ENCODE results near the gene TAAR9. TPM values are rescaled to one million over a fixed set of nuclear protein-coding genes. Genes with fewer than 3 reads are reported as not detected.

TAAR9 gene, protein sequence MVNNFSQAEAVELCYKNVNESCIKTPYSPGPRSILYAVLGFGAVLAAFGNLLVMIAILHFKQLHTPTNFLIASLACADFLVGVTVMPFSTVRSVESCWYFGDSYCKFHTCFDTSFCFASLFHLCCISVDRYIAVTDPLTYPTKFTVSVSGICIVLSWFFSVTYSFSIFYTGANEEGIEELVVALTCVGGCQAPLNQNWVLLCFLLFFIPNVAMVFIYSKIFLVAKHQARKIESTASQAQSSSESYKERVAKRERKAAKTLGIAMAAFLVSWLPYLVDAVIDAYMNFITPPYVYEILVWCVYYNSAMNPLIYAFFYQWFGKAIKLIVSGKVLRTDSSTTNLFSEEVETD
- polyA plus RNA-seq = not detected

GRCh38 chr6:132537977-132538376 is at the start of gene TAAR9:
Gene TAAR9 (plus strand): TSS chr6:132538277. CDS start chr6:132538290, 13 bp downstream.
- Mint-ChIP-seq H3K4me1 (no peaks in the 10 kb centered on the region), H3K4me3 (no peak within 1 kb of the TSS), H3K9me3 (peaks cover 0 to 6% (median 1%) of the 10 kb centered on the region in 6 donors), H3K27ac (no peak within 1 kb of the TSS), H3K27me3 (ENCODE audit: low read depth in 3 of 3) (peaks cover 0 to 9% (median 1%) of the 10 kb centered on the region in 3 donors), H3K36me3 (no peaks in the 10 kb centered on the region)
- DNase-seq = no peak

GRCh38 chr6:132489376-132489775 is 48.7 kb upstream of the TAAR9 start:
- Mint-ChIP-seq H3K27ac (no peak overlapping the region), H3K4me3 (no peak overlapping the region), H3K4me1 (peaks cover 7 to 15% of the 10 kb centered on the region in 2 donors), H3K36me3 (peaks cover 0 to 8% (median 0%) of the 10 kb centered on the region in 3 donors), H3K27me3 (ENCODE audit: low read depth in 3 of 3) (no peaks in the 10 kb centered on the region), H3K9me3 (no peaks in the 10 kb centered on the region)
- no peak for DNase-seq

DNA sequence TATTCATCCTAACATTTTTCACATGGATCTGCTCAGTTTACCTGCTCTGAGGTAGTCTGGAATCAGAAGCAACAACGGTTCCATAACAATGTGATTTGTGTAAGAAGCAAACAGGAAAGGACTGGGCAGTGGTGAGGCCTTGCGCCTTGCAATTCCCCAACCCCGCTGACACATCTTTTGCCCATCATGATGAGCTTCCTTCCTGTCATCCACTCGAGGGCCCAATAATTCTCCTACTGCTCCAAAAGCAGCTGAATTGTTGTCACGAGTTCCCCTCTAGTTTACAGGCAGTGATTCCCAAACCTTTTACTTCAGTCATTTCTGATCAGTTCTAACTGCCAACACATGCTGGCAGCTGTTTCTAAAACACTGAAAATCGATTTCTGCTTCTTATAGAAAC is 48.1 kb upstream of the TAAR9 start:
- Mint-ChIP-seq H3K36me3 (peaks cover 0 to 8% (median 0%) of the 10 kb centered on the region in 3 donors), H3K27ac (no peak overlapping the region), H3K4me1 (peaks cover 5 to 22% of the 10 kb centered on the region in 2 donors), H3K9me3 (no peaks in the 10 kb centered on the region), H3K27me3 (ENCODE audit: low read depth in 3 of 3) (peaks cover 0 to 1% (median 0%) of the 10 kb centered on the region in 3 donors), H3K4me3 (no peak overlapping the region)
- peak; percentile 19 to 24 (median 21) for DNase-seq

GRCh38 chr6:132490478-132491204 is 47.4 kb upstream of the TAAR9 start:
- H3K4me3 Mint-ChIP-seq = no peak overlapping the region
- H3K4me1 Mint-ChIP-seq = peaks cover 5 to 26% of the 10 kb centered on the region in 2 donors
- peaks cover 0 to 1% (median 0%) of the 10 kb centered on the region in 3 donors for H3K27me3 Mint-ChIP-seq (ENCODE audit: low read depth in 3 of 3)
- H3K36me3 Mint-ChIP-seq = peaks cover 0 to 8% (median 0%) of the 10 kb centered on the region in 3 donors
- H3K9me3 Mint-ChIP-seq = no peaks in the 10 kb centered on the region
- DNase-seq = peak in 2 of 3 donors; percentile 16 to 23
- H3K27ac Mint-ChIP-seq = no peak overlapping the region

DNA sequence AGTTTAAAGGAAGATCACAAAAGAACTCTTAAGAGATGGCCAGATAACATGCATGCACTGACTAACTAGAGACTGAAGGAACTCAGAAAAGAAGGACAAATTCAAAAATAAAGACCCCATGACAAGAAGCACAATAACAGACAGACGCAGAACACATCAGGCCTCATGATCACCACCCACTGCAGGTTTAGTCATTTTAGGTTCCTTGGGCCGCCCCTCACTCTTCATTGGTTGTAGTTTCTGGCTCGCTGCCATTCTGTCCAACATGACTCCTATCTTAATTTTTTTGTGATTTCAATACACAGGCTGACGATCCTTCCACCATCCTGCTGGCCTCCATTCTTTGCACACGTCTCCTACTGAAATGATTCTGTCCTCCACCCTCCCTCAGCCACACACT is 46.8 kb upstream of the TAAR9 start:
- Mint-ChIP-seq H3K9me3 (no peaks in the 10 kb centered on the region), H3K27ac (no peak overlapping the region), H3K4me1 (peaks cover 5 to 31% of the 10 kb centered on the region in 2 donors), H3K4me3 (no peak overlapping the region), H3K27me3 (ENCODE audit: low read depth in 3 of 3) (peaks cover 0 to 1% (median 0%) of the 10 kb centered on the region in 3 donors), H3K36me3 (peaks cover 0 to 8% (median 0%) of the 10 kb centered on the region in 3 donors)
- DNase-seq = no peak

GRCh38 chr6:132491881-132492280 is 46.2 kb upstream of the TAAR9 start:
- Mint-ChIP-seq H3K4me1 (peaks cover 5 to 35% of the 10 kb centered on the region in 2 donors), H3K4me3 (no peak overlapping the region), H3K27me3 (ENCODE audit: low read depth in 3 of 3) (peaks cover 0 to 1% (median 0%) of the 10 kb centered on the region in 3 donors), H3K9me3 (no peaks in the 10 kb centered on the region), H3K27ac (no peak overlapping the region), H3K36me3 (peaks cover 0 to 7% (median 0%) of the 10 kb centered on the region in 3 donors)
- no peak for DNase-seq

DNA sequence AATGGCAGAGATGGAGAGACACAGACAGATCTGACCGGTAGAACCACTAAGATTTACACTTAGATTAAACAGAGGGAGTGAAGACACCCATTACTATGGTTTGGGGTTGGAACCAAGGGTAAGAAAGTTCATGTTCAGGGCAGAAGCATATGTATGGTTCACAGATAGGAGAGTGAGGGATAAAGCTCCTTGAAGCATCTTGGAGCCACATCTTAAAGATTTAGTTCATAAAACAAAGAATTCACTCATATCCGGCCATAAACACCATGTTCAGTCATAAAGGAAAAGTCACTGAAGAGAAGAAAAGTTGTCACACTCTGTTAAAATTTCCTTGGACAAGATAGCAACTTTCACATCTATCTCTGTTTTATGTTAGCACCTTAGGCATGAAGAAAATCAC is 43.1 kb upstream of the TAAR9 start:
- Mint-ChIP-seq H3K4me1 (peaks cover 18 to 55% of the 10 kb centered on the region in 2 donors), H3K9me3 (no peaks in the 10 kb centered on the region), H3K36me3 (peaks cover 6 to 13% (median 12%) of the 10 kb centered on the region in 3 donors), H3K27ac (peak overlapping the region; percentile 37 to 87 (median 62)), H3K4me3 (peak overlapping the region; percentile 8 to 63 (median 43)), H3K27me3 (ENCODE audit: low read depth in 3 of 3) (peaks cover 0 to 1% (median 0%) of the 10 kb centered on the region in 3 donors)
- no peak for DNase-seq

DNA sequence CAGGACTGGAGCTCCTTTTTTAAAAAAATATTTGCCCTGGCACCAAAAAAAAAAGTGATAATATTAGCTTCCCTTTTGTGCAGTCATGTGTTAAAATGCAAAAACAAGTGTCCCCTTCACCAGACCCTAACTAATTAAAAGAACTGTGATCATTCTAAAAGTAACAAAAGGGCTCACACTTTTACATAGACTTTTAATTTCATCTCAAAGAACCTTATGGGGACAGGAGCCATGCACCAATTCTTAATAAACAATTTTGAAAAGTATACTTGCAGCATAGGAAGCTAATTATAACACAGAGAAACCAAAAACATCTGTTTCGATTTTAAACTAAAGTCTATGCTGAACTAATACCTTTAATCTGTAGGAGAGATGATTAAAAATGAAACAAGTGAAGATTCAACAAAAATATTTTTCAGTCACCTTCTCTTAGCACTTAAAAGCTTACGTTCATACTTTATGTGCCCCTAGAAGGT is 42.4 kb upstream of the TAAR9 start:
- no peak for DNase-seq
- Mint-ChIP-seq H3K4me1 (peaks cover 25 to 61% of the 10 kb centered on the region in 2 donors), H3K9me3 (no peaks in the 10 kb centered on the region), H3K4me3 (peak overlapping the region; percentile 18 to 71 (median 63)), H3K27ac (peak overlapping the region; percentile 37 to 87 (median 69)), H3K27me3 (ENCODE audit: low read depth in 3 of 3) (peaks cover 0 to 1% (median 0%) of the 10 kb centered on the region in 3 donors), H3K36me3 (peaks cover 11 to 18% (median 12%) of the 10 kb centered on the region in 3 donors)

DNA sequence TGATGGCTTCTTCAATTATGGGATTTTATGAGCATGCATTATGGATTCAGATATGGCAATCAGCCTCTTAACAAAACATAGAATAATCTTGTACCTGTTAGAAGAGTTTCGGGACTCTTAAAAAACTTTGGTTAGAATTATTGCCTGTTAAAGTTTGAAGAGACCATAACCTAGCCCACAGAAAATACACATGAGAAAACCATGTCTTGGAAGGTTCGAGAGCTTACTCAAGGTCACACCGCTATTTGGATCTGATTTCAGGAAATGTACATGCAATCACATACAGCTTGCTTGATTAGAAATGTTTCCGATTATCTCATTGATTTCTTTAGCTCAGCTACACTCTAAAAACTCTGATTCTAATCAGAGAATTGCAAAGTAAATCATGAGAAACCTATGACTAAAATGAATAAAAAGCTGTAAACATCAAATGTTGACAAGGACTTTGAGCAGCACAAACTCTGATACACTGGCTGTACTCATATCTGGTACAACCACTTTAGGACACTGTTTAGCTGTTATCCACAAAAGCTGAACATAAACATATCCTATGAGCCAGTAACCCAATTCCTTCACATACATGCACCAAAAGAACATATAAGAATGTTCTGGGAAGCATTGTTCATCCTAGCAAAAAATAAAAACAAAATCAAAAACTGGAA is 41.4 kb upstream of the TAAR9 start:
- Mint-ChIP-seq H3K27me3 (ENCODE audit: low read depth in 3 of 3) (peaks cover 0 to 1% (median 0%) of the 10 kb centered on the region in 3 donors), H3K4me3 (peak overlapping the region in 1 of 5 donors; percentile 48), H3K36me3 (peaks cover 16 to 23% (median 18%) of the 10 kb centered on the region in 3 donors), H3K27ac (peak overlapping the region; percentile 37 to 87 (median 62)), H3K9me3 (no peaks in the 10 kb centered on the region), H3K4me1 (peaks cover 32 to 64% of the 10 kb centered on the region in 2 donors)
- no peak for DNase-seq

- Mint-ChIP-seq H3K27ac (peak overlapping the region; percentile 37 to 62 (median 54)), H3K4me3 (peak overlapping the region in 4 of 5 donors; percentile 1 to 33 (median 22)), H3K4me1 (peaks cover 39 to 59% of the 10 kb centered on the region in 2 donors), H3K9me3 (no peaks in the 10 kb centered on the region), H3K27me3 (ENCODE audit: low read depth in 3 of 3) (peaks cover 0 to 1% (median 0%) of the 10 kb centered on the region in 3 donors), H3K36me3 (peaks cover 19 to 31% (median 24%) of the 10 kb centered on the region in 3 donors)
- DNase-seq = no peak
Measured at GRCh38 chr6:132498638-132499037, 39.4 kb upstream of the TAAR9 start.

GRCh38 chr6:132499757-132500156 is 38.3 kb upstream of the TAAR9 start:
- Mint-ChIP-seq H3K27ac (peak overlapping the region; percentile 4 to 71 (median 52)), H3K4me1 (peaks cover 50 to 57% of the 10 kb centered on the region in 2 donors), H3K9me3 (no peaks in the 10 kb centered on the region), H3K36me3 (peaks cover 19 to 36% (median 23%) of the 10 kb centered on the region in 3 donors), H3K4me3 (peak overlapping the region in 2 of 5 donors; percentile 7 to 27), H3K27me3 (ENCODE audit: low read depth in 3 of 3) (no peaks in the 10 kb centered on the region)
- no peak for DNase-seq

GRCh38 chr6:132504757-132505156 is 33.3 kb upstream of the TAAR9 start:
- H3K27ac Mint-ChIP-seq = peak overlapping the region in 1 of 6 donors; percentile 32

GRCh38 chr6:132505158-132505557 is 32.9 kb upstream of the TAAR9 start:
- H3K27ac Mint-ChIP-seq = no peak overlapping the region

More at GRCh38 chr6:132504757-132505156, 33.3 kb upstream of the TAAR9 start:
- Mint-ChIP-seq H3K9me3 (no peaks in the 10 kb centered on the region), H3K4me1 (peaks cover 54 to 83% of the 10 kb centered on the region in 2 donors), H3K27me3 (ENCODE audit: low read depth in 3 of 3) (no peaks in the 10 kb centered on the region), H3K4me3 (no peak overlapping the region), H3K36me3 (peaks cover 14 to 26% (median 19%) of the 10 kb centered on the region in 3 donors)
- DNase-seq = no peak

More at GRCh38 chr6:132505158-132505557, 32.9 kb upstream of the TAAR9 start:
- no peak for DNase-seq
- Mint-ChIP-seq H3K4me1 (peaks cover 50 to 83% of the 10 kb centered on the region in 2 donors), H3K4me3 (no peak overlapping the region), H3K27me3 (ENCODE audit: low read depth in 3 of 3) (no peaks in the 10 kb centered on the region), H3K9me3 (no peaks in the 10 kb centered on the region), H3K36me3 (peaks cover 12 to 22% (median 19%) of the 10 kb centered on the region in 3 donors)

All from immature natural killer cell (primary cell).